K562 (cell line): ENCODE results near the gene CREB5. TPM values are rescaled to one million over a fixed set of nuclear protein-coding genes. Genes with fewer than 3 reads are reported as not detected.

Experiments
- ATAC-seq: fragments of 200-7000 bp; cut with Tn5 transposase; 3 replicates; pipeline ENCODE4 v1.9.1; 2020; ENCODE audit warnings: moderate library complexity
- BruUV-seq: library from RNA; stranded (reverse); fragments of 400-500 nt; replicated peaks from 2 replicates; lab custom pipeline; 2021; lab: Mats Ljungman, UMichigan
- CTCF ChIA-PET: fragments of 300-600 bp; formaldehyde crosslinking; extraction: SDS; loops from one replicate; lab custom pipeline; 2021; ENCODE audit warnings: low intra/inter-chr PET ratio; lab: Yijun Ruan, JAX
- POLR2A ChIA-PET: fragments of 300-600, 350-650 bp; sonication (Branson Sonifier 250); formaldehyde crosslinking; extraction: SDS; loops from one replicate; lab custom pipeline; 2021; ENCODE audit warnings: antibody characterized with exemption, inconsistent platforms; lab: Yijun Ruan, JAX
- DNase-seq, 4 experiments: peaks; one replicate each; pipeline versions ENCODE4 v3.0.0 to v3.0.0-alpha.2; 2011 to 2018; ENCODE audit warnings: low spot score in 3 of 4, mixed read lengths in 3 of 4; ENCODE audit errors: extremely low read depth in 1 of 4
- FAIRE-seq: peaks from 2 replicates; lab custom pipeline; 2011; peaks lifted over from hg19 to GRCh38; lab: Jason Lieb, UNC
- H2AFZ ChIP-seq: 2 replicates; pipeline ENCODE4 v1.6.0; 2011; ENCODE audit warnings: low read depth, low read length, control low read depth, inconsistent platforms
- H3K27ac ChIP-seq: fragments of 200-600 bp; 3 replicates; pipeline ENCODE4 v1.8.0; 2011; ENCODE audit warnings: low read depth, mild to moderate bottlenecking, control low read depth, inconsistent platforms, low read length, moderate library complexity, mixed read lengths; ENCODE audit errors: extremely low read depth
- H3K27me3 ChIP-seq, 2 experiments: fragments of 300-600 bp in 1 of 2; 2 replicates in 1 of 2; 3 replicates in 1 of 2; pipeline versions ENCODE4 v1.6.0 to v1.8.0; 2011; ENCODE audit warnings: inconsistent platforms in 2 of 2, low read length in 2 of 2, mild to moderate bottlenecking in 1 of 2, mixed read lengths in 1 of 2, moderate library complexity in 1 of 2; ENCODE audit not compliant: control insufficient read depth in 2 of 2, insufficient read depth in 2 of 2
- H3K36me3 ChIP-seq: fragments of 300-600 bp; 3 replicates; pipeline ENCODE4 v1.8.0; 2011; ENCODE audit warnings: mild to moderate bottlenecking, low read length, inconsistent platforms; ENCODE audit not compliant: control insufficient read depth, insufficient read depth
- H3K4me1 ChIP-seq, 2 experiments: fragments of 200-600 bp in 1 of 2; replicated peaks in 1 of 2; 2 replicates in 1 of 2; 3 replicates in 1 of 2; pipeline versions ENCODE4 v1.5.1 to v1.8.0; 2011; ENCODE audit warnings: inconsistent platforms in 2 of 2, low read length in 2 of 2, mild to moderate bottlenecking in 1 of 2, mixed read lengths in 1 of 2, moderate library complexity in 1 of 2; ENCODE audit not compliant: control insufficient read depth in 2 of 2, insufficient read depth in 2 of 2
- H3K4me2 ChIP-seq: 2 replicates; pipeline ENCODE4 v1.6.1; 2011; ENCODE audit warnings: low read length, control low read depth, inconsistent platforms, mixed read lengths; ENCODE audit not compliant: insufficient read depth
- H3K4me3 ChIP-seq: fragments of 200-600 bp; sonication (generic), shearing (Covaris generic); 2 replicates; pipeline ENCODE4 v1.5.1; 2016; ENCODE audit warnings: control low read depth, inconsistent platforms
- H3K79me2 ChIP-seq: fragments of 200-600 bp; 3 replicates; pipeline ENCODE4 v1.8.0; 2011; ENCODE audit warnings: low read length, inconsistent platforms; ENCODE audit not compliant: control insufficient read depth, insufficient read depth
- H3K9ac ChIP-seq, 2 experiments: 2 replicates each; pipeline versions ENCODE4 v1.6.0 to v1.6.1; 2011; ENCODE audit warnings: low read depth in 2 of 2, low read length in 2 of 2, control low read depth in 1 of 2, inconsistent platforms in 1 of 2, mild to moderate bottlenecking in 1 of 2, mixed read lengths in 1 of 2; ENCODE audit not compliant: insufficient read depth in 1 of 2
- H3K9me1 ChIP-seq: one replicate; pipeline ENCODE4 v1.6.0; 2011; ENCODE audit warnings: inconsistent platforms, mild to moderate bottlenecking, low read length, moderate library complexity; ENCODE audit not compliant: control insufficient read depth, insufficient read depth
- H3K9me3 ChIP-seq: replicated peaks from 2 replicates; pipeline ENCODE4 v1.5.1; 2011; ENCODE audit warnings: low read depth, low read length, inconsistent platforms; ENCODE audit not compliant: control insufficient read depth, insufficient read depth
- H4K20me1 ChIP-seq: replicated peaks from 2 replicates; pipeline ENCODE4 v1.6.1; 2011; ENCODE audit warnings: low read length, inconsistent platforms, mixed read lengths; ENCODE audit not compliant: control insufficient read depth, insufficient read depth
- CREB1 ChIP-seq, 2 experiments: sonication (generic) in 1 of 2; formaldehyde crosslinking in 1 of 2; IDR thresholded peaks; 2 replicates each; pipeline versions ENCODE4 v1.6.1 to v1.8.0; 2012 to 2022; ENCODE audit warnings: inconsistent platforms in 1 of 2, mild to moderate bottlenecking in 1 of 2, missing genetic modification reagents in 1 of 2, moderate library complexity in 1 of 2
- EGR1 ChIP-seq: fragments of 450-650 bp; conservative IDR thresholded peaks from 2 replicates; pipeline ENCODE4 v1.6.1; 2017; ENCODE audit warnings: mild to moderate bottlenecking
- NFXL1 ChIP-seq: fragments of 450-650 bp; formaldehyde crosslinking; IDR thresholded peaks from 2 replicates; pipeline ENCODE4 v1.4.0; 2021; ENCODE audit warnings: mild to moderate bottlenecking
- RFX1 ChIP-seq: fragments of 450-650 bp; IDR thresholded peaks from 2 replicates; pipeline ENCODE4 v1.6.1; 2016; ENCODE audit warnings: mild to moderate bottlenecking, moderate library complexity
- ZNF318 ChIP-seq, 2 experiments: fragments of 450-650 bp; IDR thresholded peaks; 2 replicates each; pipeline ENCODE4 v1.6.1; 2016; ENCODE audit warnings: mild to moderate bottlenecking in 2 of 2, borderline replicate concordance in 1 of 2, low read depth in 1 of 2, moderate library complexity in 1 of 2
- WGBS: fragments of 100-300 bp; shearing (Covaris generic); methylation state at CpG from one replicate; pipeline ENCODE4 v1.1.6; 2016; ENCODE audit warnings: low coverage, mixed read lengths; ENCODE audit not compliant: insufficient coverage; ENCODE audit errors: missing lambda C conversion rate; 5-methylcytosine and 5-hydroxymethylcytosine counted together
- in situ Hi-C: fragments of 300-500 bp; cut with MboI; formaldehyde crosslinking; loops from 4 replicates; pipeline ENCODE4 v1.15.0; 2018; ENCODE audit warnings: inconsistent platforms, mixed read lengths
- intact Hi-C: fragments of 100-400 bp; cut with micrococcal nuclease; formaldehyde crosslinking; loops from 2 replicates; pipeline ENCODE4 v1.14.2; 2022
- polyA plus RNA-seq, 8 experiments: library from polyadenylated mRNA; depleted of rRNA in 4 of 8; stranded (reverse) in 5 of 8; unstranded in 3 of 8; fragments of >200 nt; fragmentation: Nextera tagmentation in 2 of 8; fragmentation: Illumina TruSeq in 1 of 8; extraction: Ambion mirVana in 2 of 8; extraction: Trizol in 1 of 8; gene quantifications; 2 replicates each; pipeline versions ENCODE4 v1.2.1 to v1.2.3, GENCODE V29; 2011 to 2014; ENCODE audit warnings: inconsistent platforms in 1 of 8, missing spikeins in 1 of 8
- total RNA-seq, 7 experiments: library from RNA; depleted of rRNA in 6 of 7; stranded (reverse); fragments of >200 nt in 6 of 7; fragmentation: Illumina TruSeq in 2 of 7; extraction: Trizol in 2 of 7; gene quantifications; 2 replicates each; pipeline versions ENCODE4 v1.2.1 to v1.2.3, GENCODE V29; 2011 to 2021; ENCODE audit warnings: low replicate concordance in 1 of 7

The CREB5 gene
- total and polyA plus RNA-seq, 9 of the 15 experiments (the other 6 are each of a cell fraction or from before 2014, with no cell fraction given): 0.33 to 6.4 (median 1.8) TPM

- 0 out of 5 replicates have a peak, but pooled peaks cover 0 to 4% of the 10 kb centered on the region in 2 experiments for H3K27me3 ChIP-seq
- no peak overlapping the region for H3K4me2 ChIP-seq
- no peaks in the 10 kb centered on the region for H3K9me1 ChIP-seq
- no peak overlapping the region for H3K27ac ChIP-seq
- H3K9me3 ChIP-seq: no peaks in the 10 kb centered on the region
- DNase-seq: no peak
- no TSS peak for BruUV-seq
- H3K4me1 ChIP-seq: no peaks in the 10 kb centered on the region
- WGBS: 2% methylated on average over 10 of the region's 11 CpGs
- H3K79me2 ChIP-seq: no peaks in the 10 kb centered on the region
- H2AFZ ChIP-seq: no peak overlapping the region
- H3K36me3 ChIP-seq: no peaks in the 10 kb centered on the region
- CTCF ChIA-PET: no interaction called here
- no peak for ATAC-seq
- TF ChIP-seq RFX1 (no peak), EGR1 (peak; percentile 77), ZNF318 (IDR thresholded peaks at IDR 0.05; ENCODE audit: borderline replicate concordance in 1 of 2, low read depth in 1 of 2) (no peak), NFXL1 (CRISPR knock-in tag) (no peak), CREB1 (IDR thresholded peaks at IDR 0.05) (no peak), CREB1 (CRISPR knock-in tag; IDR thresholded peaks at IDR 0.05) (no peak)
- POLR2A ChIA-PET: interaction anchor here (0.6 kb wide), 1 partner anchor 896 kb away, joined by 3 read pairs; no protein-coding TSS in a partner anchor
- intact Hi-C loops (no loop called here), in situ Hi-C loops (no loop called here)
- no peak for FAIRE-seq
- no peak overlapping the region for H3K4me3 ChIP-seq
- no peak overlapping the region for H3K9ac ChIP-seq
- no peaks in the 10 kb centered on the region for H4K20me1 ChIP-seq
Measured at GRCh38 chr7:28490831-28491230, 78.5 kb downstream of the CREB5 start.
